ENCODE results near the gene METTL13. TPM values are rescaled to one million over a fixed set of nuclear protein-coding genes. Genes with fewer than 3 reads are reported as not detected.

Gene METTL13
- total RNA-seq, 1 experiment from 2014 or later, result 49.9 TPM

- TF ChIP-seq EZH2 (IDR thresholded peaks at IDR 0.05; ENCODE audit: borderline replicate concordance, low read depth, low read length, poor library complexity, severe bottlenecking) (no peak), CTCF (conservative IDR thresholded peaks at IDR 0.05; ENCODE audit: low read depth, low read length) (no peak)
- no peaks in the 10 kb centered on the region for H3K27me3 ChIP-seq (replicated peaks; ENCODE audit: insufficient read depth, low read depth, low read length, poor library complexity)
- POLR2A ChIA-PET (ENCODE audit: low non-redundant PET), result no interaction called here
- H3K9me3 ChIP-seq (ENCODE audit: low read depth, low read length, poor library complexity, severe bottlenecking), result no peaks in the 10 kb centered on the region
- H3K4me3 ChIP-seq (ENCODE audit: low read depth, low read length, poor library complexity, severe bottlenecking), result no peak overlapping the region
- no peak overlapping the region for H3K27ac ChIP-seq (ENCODE audit: low read depth, low read length, poor library complexity, severe bottlenecking)
- H3K4me1 ChIP-seq (ENCODE audit: insufficient read depth, low read length, poor library complexity, severe bottlenecking), result no peaks in the 10 kb centered on the region
- no peak for DNase-seq (ENCODE audit: low spot score)
- intact Hi-C loops (cut with micrococcal nuclease; ENCODE audit: unreplicated experiment), result no loop called here
- H3K36me3 ChIP-seq (ENCODE audit: insufficient read depth, low read length, poor library complexity, severe bottlenecking), result no peaks in the 10 kb centered on the region
- CTCF ChIA-PET, result no interaction called here
- no TSS peak for BruUV-seq (replicated peaks)
Observed at GRCh38 chr1:171753182-171753581, 28.3 kb upstream of the METTL13 start.

- Histone ChIP-seq H3K36me3 (ENCODE audit: insufficient read depth, low read length, poor library complexity, severe bottlenecking) (no peaks in the 10 kb centered on the region), H3K27ac (ENCODE audit: low read depth, low read length, poor library complexity, severe bottlenecking) (no peak overlapping the region), H3K27me3 (replicated peaks; ENCODE audit: insufficient read depth, low read depth, low read length, poor library complexity) (no peaks in the 10 kb centered on the region), H3K9me3 (ENCODE audit: low read depth, low read length, poor library complexity, severe bottlenecking) (no peaks in the 10 kb centered on the region), H3K4me3 (ENCODE audit: low read depth, low read length, poor library complexity, severe bottlenecking) (no peak overlapping the region), H3K4me1 (ENCODE audit: insufficient read depth, low read length, poor library complexity, severe bottlenecking) (no peaks in the 10 kb centered on the region)
- intact Hi-C loops (cut with micrococcal nuclease; ENCODE audit: unreplicated experiment), result no loop called here
- ChIA-PET POLR2A (ENCODE audit: low non-redundant PET) (no interaction called here), CTCF (no interaction called here)
- BruUV-seq (replicated peaks), result no TSS peak
- no peak for DNase-seq (ENCODE audit: low spot score)
- TF ChIP-seq CTCF (conservative IDR thresholded peaks at IDR 0.05; ENCODE audit: low read depth, low read length) (no peak), EZH2 (IDR thresholded peaks at IDR 0.05; ENCODE audit: borderline replicate concordance, low read depth, low read length, poor library complexity, severe bottlenecking) (no peak)
Observed at GRCh38 chr1:171753685-171754352, 27.6 kb upstream of the METTL13 start.

DNA sequence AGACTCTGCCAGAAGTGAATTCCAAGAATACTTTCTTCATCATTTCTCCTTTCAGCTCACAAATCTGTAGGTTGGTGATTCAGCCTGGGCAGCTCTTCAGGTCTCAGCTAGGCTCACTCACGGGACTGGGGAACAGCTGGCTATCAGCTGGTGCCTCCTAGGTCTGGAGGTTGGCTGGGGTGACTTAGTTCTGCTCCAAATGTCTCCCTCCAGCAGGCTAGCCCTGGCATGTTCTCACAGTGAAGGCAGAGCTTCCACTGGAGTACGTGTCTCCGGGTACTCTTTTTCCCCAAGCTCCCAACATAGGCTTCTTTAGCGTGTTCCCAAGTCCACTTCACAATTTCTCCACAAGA, 27.1 kb upstream of the METTL13 start:
- Histone ChIP-seq H3K9me3 (ENCODE audit: low read depth, low read length, poor library complexity, severe bottlenecking) (no peaks in the 10 kb centered on the region), H3K4me3 (ENCODE audit: low read depth, low read length, poor library complexity, severe bottlenecking) (no peak overlapping the region), H3K4me1 (ENCODE audit: insufficient read depth, low read length, poor library complexity, severe bottlenecking) (no peaks in the 10 kb centered on the region), H3K36me3 (ENCODE audit: insufficient read depth, low read length, poor library complexity, severe bottlenecking) (no peaks in the 10 kb centered on the region), H3K27me3 (replicated peaks; ENCODE audit: insufficient read depth, low read depth, low read length, poor library complexity) (no peaks in the 10 kb centered on the region), H3K27ac (ENCODE audit: low read depth, low read length, poor library complexity, severe bottlenecking) (no peak overlapping the region)
- no peak for DNase-seq (ENCODE audit: low spot score)
- POLR2A ChIA-PET (ENCODE audit: low non-redundant PET), result no interaction called here
- no TSS peak for BruUV-seq (replicated peaks)
- CTCF ChIA-PET, result no interaction called here
- intact Hi-C loops (cut with micrococcal nuclease; ENCODE audit: unreplicated experiment), result no loop called here
- TF ChIP-seq EZH2 (IDR thresholded peaks at IDR 0.05; ENCODE audit: borderline replicate concordance, low read depth, low read length, poor library complexity, severe bottlenecking) (no peak), CTCF (conservative IDR thresholded peaks at IDR 0.05; ENCODE audit: low read depth, low read length) (no peak)

All from A673 (cell line).